RPMI7951 (cell line): ENCODE data around the gene MVD. TPM values are rescaled to one million over a fixed set of nuclear protein-coding genes. Genes with fewer than 3 reads are reported as not detected.
"Not testable (repeated sequence)": the region's sequence is repeated elsewhere in the genome, so short reads cannot be mapped to it uniquely, and the experiment has no call there.

Experiments used
- DNase-seq: peaks from one replicate; pipeline ENCODE4 v3.0.0-alpha.2; 2012; ENCODE audit warnings: low read depth
- total RNA-seq: library from RNA; depleted of rRNA; stranded (reverse); fragments of >200 nt; shearing (Covaris generic); gene quantifications from 2 replicates; pipeline ENCODE4 v1.2.3, GENCODE V29; 2014; rRNA removed

The MVD gene
- total RNA-seq, 1 experiment from 2014 or later, result 27.8 TPM

DNA sequence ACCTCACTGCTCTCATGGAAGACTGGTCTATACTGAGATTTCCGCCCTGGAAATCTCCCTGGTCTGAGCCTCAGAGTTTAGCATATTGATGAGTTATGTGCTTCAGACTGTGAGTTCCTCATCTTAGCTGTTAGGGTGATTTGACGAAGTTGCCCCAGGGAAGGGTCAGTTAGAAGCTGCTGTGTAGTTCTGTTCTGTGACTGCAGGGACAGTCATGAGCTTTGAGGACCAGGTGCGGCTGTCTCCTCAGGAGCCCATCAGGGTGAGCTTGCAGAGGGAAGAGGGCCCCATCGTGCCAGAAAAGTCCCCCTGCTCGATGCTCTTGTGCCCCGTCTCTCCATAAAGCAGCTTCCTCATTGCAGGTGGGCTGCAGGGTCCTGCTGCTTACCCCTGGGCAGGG lies 52.8 kb downstream of the MVD start:
- no peak for DNase-seq

DNA sequence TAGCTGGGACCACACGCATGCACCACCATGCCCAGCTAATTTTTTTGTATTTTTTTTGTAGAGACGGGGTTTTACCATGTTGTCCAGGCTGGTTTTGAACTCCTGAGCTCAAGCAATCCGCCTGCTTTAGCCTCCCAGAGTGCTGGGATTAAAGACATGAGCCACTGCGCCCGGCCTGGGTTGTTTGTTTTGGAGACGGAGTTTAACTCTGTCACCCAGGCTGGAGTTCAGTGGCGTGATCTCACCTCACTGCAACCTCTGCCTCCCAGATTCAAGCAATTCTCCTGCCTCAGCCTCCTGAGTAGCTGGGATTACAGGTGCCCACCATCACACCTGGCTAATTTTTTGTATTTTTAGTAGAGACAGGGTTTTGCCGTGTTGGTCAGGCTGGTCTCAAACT lies 53.5 kb downstream of the MVD start:
- not testable (repeated sequence) for DNase-seq

DNA sequence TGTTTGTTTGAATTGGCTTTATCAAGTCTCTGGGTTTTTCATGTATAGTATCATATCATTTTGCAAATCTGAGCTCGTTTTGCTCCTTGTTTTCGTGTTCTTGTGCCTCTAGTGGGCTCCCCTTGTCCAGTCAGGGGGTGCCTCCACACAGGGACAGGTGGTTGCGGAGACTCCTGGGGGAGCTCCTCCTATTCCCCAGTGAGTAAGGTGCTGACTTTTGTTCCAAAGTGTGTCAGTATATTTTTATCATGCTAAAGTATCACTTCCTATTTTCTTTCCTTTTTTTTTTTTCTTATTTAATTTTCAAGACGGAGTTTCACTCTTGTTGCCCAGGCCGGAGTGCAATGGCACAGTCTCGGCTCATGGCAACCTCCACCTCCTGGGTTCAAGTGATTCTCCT lies 54.8 kb downstream of the MVD start:
- DNase-seq, result no peak

DNA sequence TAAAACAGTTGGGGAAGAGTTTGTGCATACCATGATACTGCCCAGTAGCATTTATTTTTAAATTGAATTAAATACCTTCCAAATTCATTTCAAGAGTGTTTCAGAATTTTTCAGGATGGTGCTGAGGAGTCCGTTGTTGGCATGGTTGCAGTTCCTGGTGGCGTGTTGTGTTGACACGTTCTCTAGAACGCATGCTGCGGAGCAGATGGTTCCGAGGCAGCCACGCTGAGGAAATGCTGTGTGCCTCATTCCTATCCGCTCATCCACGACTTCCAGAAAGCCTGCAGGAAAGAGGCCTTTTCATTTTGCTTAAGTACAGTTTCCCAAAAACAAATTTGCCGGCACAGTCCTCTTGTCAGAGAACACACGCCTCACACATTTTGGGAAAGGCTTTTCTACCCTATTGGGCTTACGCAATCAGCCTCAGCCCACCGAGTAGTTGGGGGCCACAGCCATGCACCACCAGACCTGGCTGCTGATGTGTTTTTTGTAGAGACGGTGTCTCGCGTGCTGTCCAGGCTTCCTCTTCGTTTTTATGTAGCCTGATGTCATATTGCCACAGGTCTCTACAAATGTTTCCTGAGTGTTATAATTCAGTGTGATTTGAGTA lies 56.6 kb downstream of the MVD start:
- DNase-seq, result no peak

DNA sequence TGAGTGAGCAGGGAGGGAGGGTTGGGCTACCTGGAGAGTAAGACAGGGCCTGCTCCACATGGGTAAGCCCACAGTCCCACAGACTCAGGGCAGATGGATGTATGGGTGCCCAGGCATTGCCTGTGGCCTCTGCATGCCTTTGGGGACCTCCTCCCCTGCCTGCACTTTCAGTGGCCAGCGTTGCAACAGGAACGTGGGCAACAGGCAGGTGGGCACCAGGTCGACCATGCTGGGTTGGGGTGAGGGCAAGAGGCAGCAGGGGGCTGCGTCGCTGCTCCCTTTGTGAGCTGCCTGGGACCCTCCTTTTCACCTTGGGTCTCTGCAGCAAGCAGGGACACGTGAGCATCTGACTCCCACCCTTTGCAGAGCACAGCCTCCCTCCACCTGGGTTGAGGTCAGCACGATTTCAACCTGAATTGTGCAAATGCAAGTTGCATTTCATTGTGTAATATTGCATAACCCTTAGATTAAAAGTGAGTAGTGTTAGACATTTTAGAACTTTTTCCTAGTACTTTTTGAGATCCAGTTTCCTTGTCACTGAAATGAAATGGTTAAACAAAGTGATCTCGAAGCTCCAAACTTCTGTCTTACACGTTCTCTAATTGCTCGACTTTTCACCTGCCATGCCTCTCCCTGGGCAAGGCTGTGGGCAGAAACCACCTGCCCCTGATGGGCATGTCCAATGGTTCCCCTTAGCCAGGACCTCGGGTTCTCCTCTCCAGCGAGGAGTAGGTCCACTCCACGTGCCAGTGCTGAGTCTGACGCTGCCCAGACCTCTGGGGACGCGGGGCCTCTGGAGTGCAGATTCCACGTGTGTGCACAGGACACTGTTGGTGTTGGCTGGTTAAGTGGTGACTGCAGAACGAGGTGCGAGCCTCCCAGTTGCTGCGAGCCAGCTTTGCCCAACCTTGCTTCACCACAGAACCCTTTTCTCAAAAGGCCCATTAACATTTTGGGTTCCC lies 57.4 kb downstream of the MVD start:
- no peak for DNase-seq

DNA sequence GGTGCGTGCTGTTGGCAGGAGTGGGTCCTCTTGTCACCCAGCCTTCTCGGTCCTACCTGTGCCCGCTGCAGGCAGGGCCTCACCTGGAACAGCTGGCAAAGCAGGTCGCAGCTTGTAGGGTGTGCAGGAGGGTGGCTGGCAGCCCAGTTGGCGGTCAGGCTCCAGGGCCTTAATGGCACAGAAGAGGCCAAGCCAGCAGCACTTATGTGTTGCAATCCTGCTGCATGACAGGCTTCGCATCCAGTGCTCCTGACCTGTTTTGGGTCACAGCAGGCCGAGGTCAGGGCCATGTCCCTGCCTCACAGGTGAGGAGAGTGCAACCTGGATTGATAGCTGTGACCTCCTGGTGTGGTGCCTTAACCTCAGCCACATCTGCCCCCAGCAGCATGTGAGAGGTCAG lies 60.8 kb downstream of the MVD start:
- DNase-seq, result no peak

Other genes with a start within 250 kb of the MVD start
- 0.88 and 1.1 TPM in 2 replicates for gene ZFPM1, start 209.8 kb downstream of the MVD start, total RNA-seq
- 6.4 and 7.9 TPM in 2 replicates for gene ZC3H18, start 92.7 kb downstream of the MVD start, total RNA-seq
- gene IL17C, start 24.5 kb downstream of the MVD start, total RNA-seq, result not detected in 2 replicates
- gene CYBA, start 12.0 kb downstream of the MVD start, total RNA-seq, result 30.9 and 40.5 TPM in 2 replicates
- gene SNAI3, start 23.4 kb upstream of the MVD start, total RNA-seq, result not detected in 2 replicates
- gene RNF166, start 43.3 kb upstream of the MVD start, total RNA-seq, result 10.6 and 16.0 TPM in 2 replicates
- gene CTU2, start 43.4 kb upstream of the MVD start, total RNA-seq, result 13.2 and 13.4 TPM in 2 replicates
- 76.4 and 91.5 TPM in 2 replicates for gene PIEZO1, start 122.1 kb upstream of the MVD start, total RNA-seq
- 32.2 and 35.2 TPM in 2 replicates for gene CDT1, start 140.7 kb upstream of the MVD start, total RNA-seq
- 122 and 184 TPM in 2 replicates for gene APRT, start 148.8 kb upstream of the MVD start, total RNA-seq
- 23.9 and 32.1 TPM in 2 replicates for gene GALNS, start 193.9 kb upstream of the MVD start, total RNA-seq
- 48.7 and 55.3 TPM in 2 replicates for gene TRAPPC2L, start 194.0 kb upstream of the MVD start, total RNA-seq
- gene PABPN1L, start 203.6 kb upstream of the MVD start, total RNA-seq, result not detected in 2 replicates